HEK293 (cell line): Measurements from ENCODE around the gene ARL13B.
"Not testable (repeated sequence)": the region's sequence is repeated elsewhere in the genome, so short reads cannot be mapped to it uniquely, and the experiment has no call there.

Experiments
- CTCF ChIA-PET: fragments of 350-600 bp; formaldehyde crosslinking; extraction: SDS; loops from one replicate; lab custom pipeline; 2021; ENCODE audit warnings: antibody characterized with exemption; lab: Yijun Ruan, JAX
- POLR2A ChIA-PET: fragments of 300-600 bp; formaldehyde crosslinking; extraction: SDS; loops from one replicate; lab custom pipeline; 2020; ENCODE audit warnings: antibody characterized with exemption, inconsistent platforms; lab: Yijun Ruan, JAX
- H3K27ac ChIP-seq: fragments of 200-500 bp; sonication (Bioruptor generic); 2 replicates; pipeline ENCODE4 v1.5.1; 2014; ENCODE audit warnings: low read depth, low read length, control low read depth, inconsistent platforms; ENCODE audit errors: extremely low read depth
- H3K36me3 ChIP-seq, 2 experiments: fragments of 200-500 bp in 1 of 2; sonication (Bioruptor generic) in 1 of 2; 1 replicate in 1 of 2; 2 replicates in 1 of 2; pipeline ENCODE4 v1.5.1; 2014 to 2017; ENCODE audit warnings: inconsistent platforms in 2 of 2, low read length in 2 of 2; ENCODE audit not compliant: control insufficient read depth in 2 of 2, insufficient read depth in 1 of 2
- H3K4me1 ChIP-seq: fragments of 200-500 bp; sonication (Bioruptor generic); 2 replicates; pipeline ENCODE4 v1.5.1; 2014; ENCODE audit warnings: mild to moderate bottlenecking, low read length, inconsistent platforms; ENCODE audit not compliant: control insufficient read depth, insufficient read depth
- H3K4me3 ChIP-seq: 2 replicates; pipeline ENCODE4 v1.5.1; 2011; ENCODE audit warnings: low read depth, mild to moderate bottlenecking, control low read depth, low read length, moderate library complexity
- H3K9me3 ChIP-seq: fragments of 200-500 bp; sonication (Bioruptor generic); 2 replicates; pipeline ENCODE4 v1.5.1; 2014; ENCODE audit warnings: low read depth, low read length, inconsistent platforms; ENCODE audit not compliant: control insufficient read depth, insufficient read depth
- KLF7 ChIP-seq: fragments of 450-650 bp; formaldehyde crosslinking; IDR thresholded peaks from 2 replicates; pipeline ENCODE4 v1.5.1; 2016; ENCODE audit warnings: missing biosample characterization, missing genetic modification characterization, borderline replicate concordance
- TRIM28 ChIP-seq: IDR thresholded peaks from 2 replicates; pipeline ENCODE4 v1.6.1; 2011; ENCODE audit warnings: low read length, control low read depth, borderline replicate concordance
- ZBTB7A ChIP-seq: fragments of 450-650 bp; formaldehyde crosslinking; IDR thresholded peaks from 2 replicates; pipeline ENCODE4 v1.5.1; 2016; ENCODE audit warnings: low read depth, missing biosample characterization, missing genetic modification characterization
- ZNF184 ChIP-seq: fragments of 450-650 bp; IDR thresholded peaks from 2 replicates; pipeline ENCODE4 v1.5.1; 2018; ENCODE audit warnings: missing biosample characterization, mild to moderate bottlenecking, missing genetic modification characterization
- ZNF404 ChIP-seq: fragments of 450-650 bp; formaldehyde crosslinking; IDR thresholded peaks from 2 replicates; pipeline ENCODE4 v1.5.1; 2017; ENCODE audit warnings: missing biosample characterization, missing genetic modification characterization
- ZNF521 ChIP-seq: fragments of 450-650 bp; formaldehyde crosslinking; IDR thresholded peaks from 2 replicates; pipeline ENCODE4 v1.5.1; 2017; ENCODE audit warnings: missing biosample characterization, mild to moderate bottlenecking, missing genetic modification characterization
- ZNF560 ChIP-seq: fragments of 450-650 bp; formaldehyde crosslinking; IDR thresholded peaks from 2 replicates; pipeline ENCODE4 v1.5.1; 2017; ENCODE audit warnings: missing biosample characterization, missing genetic modification characterization, borderline replicate concordance
- ZNF596 ChIP-seq: fragments of 450-650 bp; IDR thresholded peaks from 2 replicates; pipeline ENCODE4 v1.5.0; 2018; ENCODE audit warnings: missing biosample characterization, mild to moderate bottlenecking, missing genetic modification characterization, moderate library complexity
- TF ChIP-seq, protein P1 (sequence below): fragments of 450-650 bp; formaldehyde crosslinking; IDR thresholded peaks from 2 replicates; pipeline ENCODE4 v1.5.1; 2016; ENCODE audit warnings: missing biosample characterization, missing genetic modification characterization
- TF ChIP-seq, protein P2 (sequence below): fragments of 450-650 bp; formaldehyde crosslinking; IDR thresholded peaks from 2 replicates; pipeline ENCODE4 v1.5.1; 2016; ENCODE audit warnings: missing biosample characterization, missing genetic modification characterization
- TF ChIP-seq, protein P3 (sequence below): fragments of 450-650 bp; formaldehyde crosslinking; IDR thresholded peaks from 2 replicates; pipeline ENCODE4 v1.5.1; 2016; ENCODE audit warnings: missing biosample characterization, missing genetic modification characterization

ARL13B gene

DNA sequence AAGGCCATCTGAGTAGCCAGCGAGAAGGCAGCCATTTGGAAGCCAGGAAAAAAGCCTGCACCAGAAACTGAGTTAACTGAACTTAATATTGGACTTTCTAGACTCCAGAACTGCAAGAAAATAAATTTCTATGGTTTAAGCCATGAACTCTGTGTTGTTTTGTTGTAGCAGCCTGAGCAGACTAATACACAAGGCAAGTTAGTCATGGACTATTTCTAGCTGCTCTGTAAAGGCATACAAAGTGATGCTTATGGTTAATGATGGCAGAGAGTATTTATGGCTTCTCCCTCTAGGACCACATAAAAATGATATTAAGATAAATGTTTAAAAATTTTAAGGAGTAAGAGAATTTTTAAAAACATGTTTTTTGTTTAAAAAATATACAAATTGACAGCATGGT lies 43.4 kb upstream of the ARL13B start:
- CTCF ChIA-PET, result no interaction called here
- POLR2A ChIA-PET, result no interaction called here

DNA sequence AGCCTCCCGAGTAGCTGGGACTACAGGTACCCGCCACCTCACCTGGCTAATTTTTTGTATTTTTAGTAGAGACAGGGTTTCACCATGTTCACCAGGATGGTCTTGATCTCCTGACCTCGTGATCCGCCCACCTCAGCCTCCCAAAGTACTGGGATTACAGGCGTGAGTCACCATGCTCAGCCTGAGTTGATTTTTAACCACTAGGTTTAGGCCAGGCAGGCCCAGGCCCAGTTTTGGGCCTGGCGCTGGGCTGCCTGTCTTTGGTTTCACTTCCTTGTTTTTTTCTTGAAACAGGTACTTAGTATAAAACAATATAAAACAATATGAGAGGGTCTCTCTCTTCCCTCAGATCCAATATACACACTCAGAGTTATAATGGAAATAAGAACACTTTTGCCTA lies 42.5 kb upstream of the ARL13B start:
- CTCF ChIA-PET, H3K27ac ChIP-seq, H3K4me1 ChIP-seq, H3K36me3 ChIP-seq, H3K4me3 ChIP-seq, H3K9me3 ChIP-seq, POLR2A ChIA-PET: not testable (repeated sequence)

More for the DNA sequence above, 43.4 kb upstream of the ARL13B start:
- Histone ChIP-seq H3K36me3 (no peaks in the 10 kb centered on the region), H3K27ac (no peak overlapping the region), H3K4me1 (no peaks in the 10 kb centered on the region), H3K4me3 (no peak overlapping the region), H3K9me3 (no peaks in the 10 kb centered on the region)
- no peak for TF ChIP-seq ZNF404
- TF ChIP-seq ZNF184 (tag by site-specific recombination), result no peak
- TF ChIP-seq, protein P1, sequence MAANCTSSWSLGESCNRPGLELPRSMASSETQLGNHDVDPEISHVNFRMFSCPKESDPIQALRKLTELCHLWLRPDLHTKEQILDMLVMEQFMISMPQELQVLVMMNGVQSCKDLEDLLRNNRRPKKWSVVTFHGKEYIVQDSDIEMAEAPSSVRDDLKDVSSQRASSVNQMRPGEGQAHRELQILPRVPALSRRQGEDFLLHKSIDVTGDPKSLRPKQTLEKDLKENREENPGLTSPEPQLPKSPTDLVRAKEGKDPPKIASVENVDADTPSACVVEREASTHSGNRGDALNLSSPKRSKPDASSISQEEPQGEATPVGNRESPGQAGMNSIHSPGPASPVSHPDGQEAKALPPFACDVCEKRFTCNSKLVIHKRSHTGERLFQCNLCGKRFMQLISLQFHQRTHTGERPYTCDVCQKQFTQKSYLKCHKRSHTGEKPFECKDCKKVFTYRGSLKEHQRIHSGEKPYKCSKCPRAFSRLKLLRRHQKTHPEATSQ (tag by site-specific recombination), result no peak
- TF ChIP-seq ZNF560 (tag by site-specific recombination), result no peak
- TF ChIP-seq ZBTB7A (tag by site-specific recombination), result no peak
- no peak for TF ChIP-seq KLF7 (tag by site-specific recombination)
- TF ChIP-seq, protein P2, sequence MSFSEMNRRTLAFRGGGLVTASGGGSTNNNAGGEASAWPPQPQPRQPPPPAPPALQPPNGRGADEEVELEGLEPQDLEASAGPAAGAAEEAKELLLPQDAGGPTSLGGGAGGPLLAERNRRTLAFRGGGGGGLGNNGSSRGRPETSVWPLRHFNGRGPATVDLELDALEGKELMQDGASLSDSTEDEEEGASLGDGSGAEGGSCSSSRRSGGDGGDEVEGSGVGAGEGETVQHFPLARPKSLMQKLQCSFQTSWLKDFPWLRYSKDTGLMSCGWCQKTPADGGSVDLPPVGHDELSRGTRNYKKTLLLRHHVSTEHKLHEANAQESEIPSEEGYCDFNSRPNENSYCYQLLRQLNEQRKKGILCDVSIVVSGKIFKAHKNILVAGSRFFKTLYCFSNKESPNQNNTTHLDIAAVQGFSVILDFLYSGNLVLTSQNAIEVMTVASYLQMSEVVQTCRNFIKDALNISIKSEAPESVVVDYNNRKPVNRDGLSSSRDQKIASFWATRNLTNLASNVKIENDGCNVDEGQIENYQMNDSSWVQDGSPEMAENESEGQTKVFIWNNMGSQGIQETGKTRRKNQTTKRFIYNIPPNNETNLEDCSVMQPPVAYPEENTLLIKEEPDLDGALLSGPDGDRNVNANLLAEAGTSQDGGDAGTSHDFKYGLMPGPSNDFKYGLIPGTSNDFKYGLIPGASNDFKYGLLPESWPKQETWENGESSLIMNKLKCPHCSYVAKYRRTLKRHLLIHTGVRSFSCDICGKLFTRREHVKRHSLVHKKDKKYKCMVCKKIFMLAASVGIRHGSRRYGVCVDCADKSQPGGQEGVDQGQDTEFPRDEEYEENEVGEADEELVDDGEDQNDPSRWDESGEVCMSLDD (tag by site-specific recombination), result no peak
- TF ChIP-seq, protein P3, sequence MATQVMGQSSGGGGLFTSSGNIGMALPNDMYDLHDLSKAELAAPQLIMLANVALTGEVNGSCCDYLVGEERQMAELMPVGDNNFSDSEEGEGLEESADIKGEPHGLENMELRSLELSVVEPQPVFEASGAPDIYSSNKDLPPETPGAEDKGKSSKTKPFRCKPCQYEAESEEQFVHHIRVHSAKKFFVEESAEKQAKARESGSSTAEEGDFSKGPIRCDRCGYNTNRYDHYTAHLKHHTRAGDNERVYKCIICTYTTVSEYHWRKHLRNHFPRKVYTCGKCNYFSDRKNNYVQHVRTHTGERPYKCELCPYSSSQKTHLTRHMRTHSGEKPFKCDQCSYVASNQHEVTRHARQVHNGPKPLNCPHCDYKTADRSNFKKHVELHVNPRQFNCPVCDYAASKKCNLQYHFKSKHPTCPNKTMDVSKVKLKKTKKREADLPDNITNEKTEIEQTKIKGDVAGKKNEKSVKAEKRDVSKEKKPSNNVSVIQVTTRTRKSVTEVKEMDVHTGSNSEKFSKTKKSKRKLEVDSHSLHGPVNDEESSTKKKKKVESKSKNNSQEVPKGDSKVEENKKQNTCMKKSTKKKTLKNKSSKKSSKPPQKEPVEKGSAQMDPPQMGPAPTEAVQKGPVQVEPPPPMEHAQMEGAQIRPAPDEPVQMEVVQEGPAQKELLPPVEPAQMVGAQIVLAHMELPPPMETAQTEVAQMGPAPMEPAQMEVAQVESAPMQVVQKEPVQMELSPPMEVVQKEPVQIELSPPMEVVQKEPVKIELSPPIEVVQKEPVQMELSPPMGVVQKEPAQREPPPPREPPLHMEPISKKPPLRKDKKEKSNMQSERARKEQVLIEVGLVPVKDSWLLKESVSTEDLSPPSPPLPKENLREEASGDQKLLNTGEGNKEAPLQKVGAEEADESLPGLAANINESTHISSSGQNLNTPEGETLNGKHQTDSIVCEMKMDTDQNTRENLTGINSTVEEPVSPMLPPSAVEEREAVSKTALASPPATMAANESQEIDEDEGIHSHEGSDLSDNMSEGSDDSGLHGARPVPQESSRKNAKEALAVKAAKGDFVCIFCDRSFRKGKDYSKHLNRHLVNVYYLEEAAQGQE (tag by site-specific recombination), result no peak
- no peak for TF ChIP-seq ZNF596 (tag by site-specific recombination)
- TF ChIP-seq ZNF521 (tag by site-specific recombination), result no peak

DNA sequence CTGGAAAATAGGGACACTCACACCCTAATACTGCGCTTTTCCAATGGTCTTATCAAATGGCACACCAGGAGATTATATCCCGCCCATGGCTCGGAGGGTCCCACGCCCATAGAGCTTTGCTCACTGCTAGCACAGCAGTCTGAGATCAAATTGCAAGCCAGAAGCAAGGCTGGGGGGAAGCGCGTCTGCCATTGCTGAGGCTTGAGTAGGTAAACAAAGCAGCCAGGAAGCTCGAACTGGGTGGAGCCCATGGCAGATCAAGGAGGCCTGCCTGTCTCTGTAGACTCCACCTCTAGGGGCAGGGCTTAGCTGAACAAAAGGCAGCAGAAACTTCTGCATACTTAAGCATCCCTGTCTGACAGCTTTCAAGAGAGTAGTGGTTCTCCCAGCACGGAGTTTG lies 30.0 kb upstream of the ARL13B start:
- not testable (repeated sequence) for H3K4me1 ChIP-seq, H3K27ac ChIP-seq, H3K36me3 ChIP-seq, H3K4me3 ChIP-seq
- TF ChIP-seq TRIM28, result peak; percentile 85; the same call in 1 of the 2 replicates
- TF ChIP-seq, all 188 proteins: peak for 1; not testable (repeated sequence) for 187
- H3K9me3 ChIP-seq, POLR2A ChIA-PET, CTCF ChIA-PET: not testable (repeated sequence)
